Measurements from ENCODE around the gene DPEP1.
"Not testable (repeated sequence)": the region's sequence is repeated elsewhere in the genome, so short reads cannot be mapped to it uniquely, and the experiment has no call there.

Gene DPEP1

DNA sequence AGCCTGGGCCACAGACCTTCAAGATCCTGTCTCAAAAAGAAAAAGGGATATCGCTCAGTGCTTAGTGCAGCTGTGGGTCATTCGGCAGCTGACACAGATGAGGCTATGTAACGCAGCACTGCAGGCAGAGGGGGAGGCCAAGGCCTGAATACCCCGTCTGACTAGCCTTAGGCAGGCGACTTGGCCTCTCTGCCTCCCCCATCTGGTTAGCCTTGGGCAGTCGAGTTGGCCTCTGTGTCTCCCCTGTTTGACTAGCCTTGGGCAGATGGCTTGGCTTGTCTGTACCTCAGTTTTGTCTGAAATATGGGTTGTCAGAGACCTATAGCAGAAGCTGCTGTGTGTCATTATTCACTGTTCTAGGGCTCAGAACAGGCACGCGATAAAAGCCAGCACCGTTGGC lies 54.2 kb downstream of the DPEP1 start:
- Histone ChIP-seq H3K4me2 (ENCODE audit: low read length) (no peak overlapping the region), H3K4me3 (ENCODE audit: low read length) (no peak overlapping the region), H3K9ac (ENCODE audit: low read depth, low read length) (no peak overlapping the region), H3K27me3 (ENCODE audit: control insufficient read depth, insufficient read depth, low read length) (no peaks in the 10 kb centered on the region), H3K36me3 (ENCODE audit: insufficient read depth, low read length) (peaks cover 10% of the 10 kb centered on the region), H3K9me3 (replicated peaks; ENCODE audit: low read length) (no peaks in the 10 kb centered on the region), H3K4me1 (ENCODE audit: control insufficient read depth, insufficient read depth, low read length) (peaks cover 5% of the 10 kb centered on the region)

DNA sequence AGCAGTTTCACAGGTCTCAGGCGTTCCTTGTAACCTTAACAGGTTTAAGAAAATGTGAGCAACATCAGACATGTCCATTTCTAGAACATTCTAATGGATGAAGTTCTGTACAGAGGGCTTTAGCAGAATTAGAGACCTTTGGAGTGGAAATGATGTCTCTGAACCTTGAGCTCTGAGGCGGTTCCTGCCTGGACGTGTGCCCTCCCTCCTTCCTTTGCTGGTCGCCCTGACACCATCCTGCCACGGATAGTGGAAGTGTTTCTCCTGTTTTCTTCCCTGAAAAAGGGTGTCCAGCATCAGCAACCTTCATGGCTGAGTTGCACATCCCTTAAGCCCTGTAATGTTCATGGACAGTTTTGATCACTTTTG lies 55.3 kb downstream of the DPEP1 start:
- H3K9me3 ChIP-seq (replicated peaks; ENCODE audit: low read length) = no peaks in the 10 kb centered on the region
- no peaks in the 10 kb centered on the region for H3K27me3 ChIP-seq (ENCODE audit: control insufficient read depth, insufficient read depth, low read length)
- H3K36me3 ChIP-seq (ENCODE audit: insufficient read depth, low read length) = peaks cover 5% of the 10 kb centered on the region
- H3K9ac ChIP-seq (ENCODE audit: low read depth, low read length) = no peak overlapping the region
- no peak overlapping the region for H3K4me2 ChIP-seq (ENCODE audit: low read length)
- no peak overlapping the region for H3K4me3 ChIP-seq (ENCODE audit: low read length)
- peaks cover 5% of the 10 kb centered on the region for H3K4me1 ChIP-seq (ENCODE audit: control insufficient read depth, insufficient read depth, low read length)

DNA sequence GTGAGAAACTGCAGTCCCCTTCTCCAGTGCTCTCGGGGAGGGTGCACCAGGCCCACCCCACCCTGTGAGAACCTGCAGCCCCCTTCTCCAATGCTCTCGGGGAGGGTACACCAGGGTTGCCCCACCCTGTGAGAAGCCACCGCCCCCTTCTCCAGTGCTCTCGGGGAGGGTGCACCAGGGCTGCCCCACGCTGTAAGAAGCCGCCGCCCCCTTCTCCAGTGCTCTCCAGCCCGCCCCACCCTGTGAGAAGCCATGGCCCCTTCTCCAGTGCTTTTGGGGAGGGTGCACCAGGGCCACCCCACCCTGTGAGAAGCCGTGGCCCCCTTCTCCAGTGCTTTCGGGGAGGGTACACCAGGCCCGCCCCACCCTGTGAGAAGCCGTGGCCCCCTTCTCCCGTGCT lies 56.3 kb downstream of the DPEP1 start:
- Histone ChIP-seq H3K4me3 (ENCODE audit: low read length) (no peak overlapping the region), H3K27me3 (ENCODE audit: control insufficient read depth, insufficient read depth, low read length) (no peaks in the 10 kb centered on the region), H3K9ac (ENCODE audit: low read depth, low read length) (no peak overlapping the region), H3K4me1 (ENCODE audit: control insufficient read depth, insufficient read depth, low read length) (peaks cover 5% of the 10 kb centered on the region), H3K9me3 (replicated peaks; ENCODE audit: low read length) (no peaks in the 10 kb centered on the region), H3K4me2 (ENCODE audit: low read length) (no peak overlapping the region), H3K36me3 (ENCODE audit: insufficient read depth, low read length) (no peaks in the 10 kb centered on the region)

DNA sequence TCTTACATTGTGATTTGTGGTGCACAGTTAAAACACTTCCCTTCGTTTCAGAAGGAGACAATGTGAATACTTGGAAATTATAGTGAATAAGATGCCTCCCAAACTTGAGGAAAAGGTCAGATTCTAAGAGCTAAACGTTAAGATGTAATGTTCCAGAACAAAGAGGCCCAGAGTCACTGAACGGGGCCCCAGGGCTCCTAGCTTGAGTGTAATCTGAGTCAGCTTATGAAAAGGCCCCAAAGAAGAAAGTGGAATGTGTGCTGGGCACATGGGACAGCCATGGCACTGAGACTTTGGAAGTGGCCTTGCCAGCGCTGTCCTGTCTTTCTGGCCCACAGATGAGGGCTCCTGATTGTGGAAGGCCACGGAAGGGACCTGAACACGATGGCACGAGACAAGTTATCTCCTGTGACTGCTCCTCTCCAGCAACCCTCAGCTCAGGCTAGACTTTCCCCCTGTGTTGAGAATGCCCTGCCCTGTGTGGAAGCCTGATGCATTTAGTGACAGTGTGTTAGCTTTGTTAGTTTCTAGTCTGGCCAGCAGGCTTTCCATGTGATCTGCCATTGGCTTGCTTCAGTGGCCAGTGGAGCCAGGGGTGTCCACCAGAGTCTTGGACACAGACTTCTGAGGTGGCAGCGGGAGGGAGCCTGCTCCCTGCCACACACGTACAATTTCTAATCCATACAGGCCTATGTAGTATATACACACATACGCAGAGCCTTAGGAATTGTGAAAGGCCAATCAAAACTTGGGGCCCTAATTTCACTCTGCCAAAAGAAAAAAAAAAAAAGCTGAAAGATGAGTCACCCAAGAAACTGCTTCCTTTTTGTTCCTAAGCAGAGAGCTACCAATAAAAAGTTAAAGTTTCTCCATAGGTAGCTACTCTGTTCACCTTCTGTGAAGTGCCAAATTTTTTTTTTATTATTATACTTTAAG lies 57.3 kb downstream of the DPEP1 start:
- Histone ChIP-seq H3K4me2 (ENCODE audit: low read length) (no peak overlapping the region), H3K9ac (ENCODE audit: low read depth, low read length) (no peak overlapping the region), H3K27me3 (ENCODE audit: control insufficient read depth, insufficient read depth, low read length) (no peaks in the 10 kb centered on the region), H3K4me1 (ENCODE audit: control insufficient read depth, insufficient read depth, low read length) (peaks cover 5% of the 10 kb centered on the region), H3K36me3 (ENCODE audit: insufficient read depth, low read length) (no peaks in the 10 kb centered on the region), H3K9me3 (replicated peaks; ENCODE audit: low read length) (no peaks in the 10 kb centered on the region), H3K4me3 (ENCODE audit: low read length) (no peak overlapping the region)

DNA sequence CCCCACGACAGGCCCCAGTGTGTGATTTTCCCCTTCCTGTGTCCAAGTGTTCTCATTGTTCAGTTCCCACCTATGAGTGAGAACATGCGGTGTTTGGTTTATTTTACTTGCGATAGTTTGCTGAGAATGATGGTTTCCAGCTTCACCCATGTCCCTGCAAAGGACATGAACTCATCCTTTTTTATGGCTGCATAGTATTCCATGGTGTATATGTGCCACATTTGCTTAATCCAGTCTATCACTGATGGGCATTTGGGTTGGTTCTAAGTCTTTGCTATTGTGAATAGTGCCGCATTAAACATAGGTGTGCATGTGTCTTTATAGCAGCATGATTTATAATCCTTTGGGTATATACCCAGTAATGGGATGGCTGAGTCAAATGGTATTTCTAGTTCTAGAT lies 58.1 kb downstream of the DPEP1 start:
- H3K9me3 ChIP-seq (replicated peaks; ENCODE audit: low read length); H3K4me3 ChIP-seq (ENCODE audit: low read length); H3K4me1 ChIP-seq (ENCODE audit: control insufficient read depth, insufficient read depth, low read length); H3K36me3 ChIP-seq (ENCODE audit: insufficient read depth, low read length); H3K27me3 ChIP-seq (ENCODE audit: control insufficient read depth, insufficient read depth, low read length); H3K9ac ChIP-seq (ENCODE audit: low read depth, low read length); H3K4me2 ChIP-seq (ENCODE audit: low read length): not testable (repeated sequence)

DNA sequence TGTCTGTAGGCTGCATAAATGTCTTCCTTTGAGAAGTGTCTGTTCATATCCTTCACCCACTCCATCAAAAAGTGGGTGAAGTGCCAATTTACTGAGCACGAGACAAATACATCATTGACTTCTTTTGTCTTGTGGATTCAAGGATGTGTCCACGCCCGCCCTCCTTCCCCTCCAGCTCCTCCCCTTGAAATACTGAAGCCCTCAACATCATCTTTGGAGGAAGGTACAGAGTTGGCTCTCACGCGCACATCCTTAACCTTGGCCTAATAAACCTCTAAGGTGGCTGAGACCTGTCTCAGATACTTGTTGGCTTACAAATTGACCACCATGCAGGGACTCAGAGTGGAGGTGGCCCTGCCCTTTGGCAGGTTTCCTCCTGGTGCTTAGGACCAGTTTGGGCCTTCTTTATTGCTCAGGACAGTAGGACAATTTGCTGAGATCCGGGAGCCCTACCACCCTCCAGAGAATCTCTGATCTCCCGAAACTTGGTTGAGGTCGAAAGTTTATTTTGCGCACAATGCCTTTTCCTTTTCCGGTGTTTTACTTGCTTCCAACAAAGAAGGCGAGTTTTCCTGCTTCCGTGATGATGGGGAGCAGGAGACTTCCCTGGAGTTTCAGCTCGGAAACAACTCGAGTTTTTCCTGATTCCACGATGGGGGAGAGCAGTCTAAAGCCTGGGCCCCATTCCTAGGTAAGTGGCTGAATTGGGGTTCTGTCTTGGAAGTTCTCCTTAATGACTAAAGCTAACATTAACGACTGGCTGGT lies 58.9 kb downstream of the DPEP1 start:
- Histone ChIP-seq H3K27me3 (ENCODE audit: control insufficient read depth, insufficient read depth, low read length) (no peaks in the 10 kb centered on the region), H3K4me1 (ENCODE audit: control insufficient read depth, insufficient read depth, low read length) (peaks cover 5% of the 10 kb centered on the region), H3K9me3 (replicated peaks; ENCODE audit: low read length) (no peaks in the 10 kb centered on the region), H3K4me2 (ENCODE audit: low read length) (no peak overlapping the region), H3K36me3 (ENCODE audit: insufficient read depth, low read length) (no peaks in the 10 kb centered on the region), H3K9ac (ENCODE audit: low read depth, low read length) (no peak overlapping the region), H3K4me3 (ENCODE audit: low read length) (no peak overlapping the region)

DNA sequence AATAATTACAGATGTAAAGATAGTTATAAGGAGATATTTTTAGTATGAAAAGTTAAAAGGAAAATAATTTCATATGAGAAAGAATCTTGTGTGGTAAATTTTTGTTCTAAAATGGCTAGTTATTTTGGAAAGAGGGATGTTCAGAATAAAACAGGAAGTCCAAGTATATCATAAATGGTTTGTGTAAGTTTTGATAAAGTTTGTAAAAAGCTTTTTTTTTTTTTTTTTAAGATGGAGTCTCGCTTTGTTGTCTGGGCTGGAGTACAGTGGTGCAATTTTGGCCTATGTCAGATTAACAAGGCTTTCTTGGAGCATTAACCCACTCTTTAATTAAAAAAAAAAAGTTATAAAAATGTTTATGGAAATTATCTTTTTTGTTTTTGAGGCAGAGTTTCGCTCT lies 64.8 kb downstream of the DPEP1 start:
- peaks cover 2% of the 10 kb centered on the region for H3K36me3 ChIP-seq (ENCODE audit: insufficient read depth, low read length)
- no peak overlapping the region for H3K4me2 ChIP-seq (ENCODE audit: low read length)
- H3K9ac ChIP-seq (ENCODE audit: low read depth, low read length) = no peak overlapping the region
- no peaks in the 10 kb centered on the region for H3K27me3 ChIP-seq (ENCODE audit: control insufficient read depth, insufficient read depth, low read length)
- H3K9me3 ChIP-seq (replicated peaks; ENCODE audit: low read length) = no peaks in the 10 kb centered on the region
- no peak overlapping the region for H3K4me3 ChIP-seq (ENCODE audit: low read length)
- no peaks in the 10 kb centered on the region for H3K4me1 ChIP-seq (ENCODE audit: control insufficient read depth, insufficient read depth, low read length)

DNA sequence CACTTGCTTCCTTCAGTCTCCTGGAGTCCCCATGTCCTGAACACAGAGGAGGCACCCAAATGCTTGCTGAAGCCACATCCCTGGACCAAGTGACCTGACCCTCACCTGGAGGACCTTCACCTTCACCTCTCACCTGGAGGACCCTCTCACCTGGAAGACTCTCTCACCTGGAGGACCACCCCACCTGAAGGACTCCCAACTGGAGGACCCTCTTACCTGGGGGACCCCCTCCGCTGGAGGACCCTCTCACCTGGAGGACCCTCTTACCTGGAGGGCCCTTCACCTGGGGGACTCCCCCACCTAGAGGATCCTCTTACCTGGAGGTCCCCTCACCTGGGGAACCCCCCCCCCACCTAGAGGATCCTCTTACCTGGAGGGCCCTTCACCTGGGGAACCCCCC lies 72.5 kb downstream of the DPEP1 start:
- H3K4me3 ChIP-seq (ENCODE audit: low read length) = no peak overlapping the region
- H3K4me2 ChIP-seq (ENCODE audit: low read length) = peak overlapping the region; percentile 99
- no peaks in the 10 kb centered on the region for H3K9me3 ChIP-seq (replicated peaks; ENCODE audit: low read length)
- H3K27me3 ChIP-seq (ENCODE audit: control insufficient read depth, insufficient read depth, low read length) = no peaks in the 10 kb centered on the region
- no peak overlapping the region for H3K9ac ChIP-seq (ENCODE audit: low read depth, low read length)
- peaks cover 19% of the 10 kb centered on the region for H3K36me3 ChIP-seq (ENCODE audit: insufficient read depth, low read length)
- peaks cover 8% of the 10 kb centered on the region for H3K4me1 ChIP-seq (ENCODE audit: control insufficient read depth, insufficient read depth, low read length)

DNA sequence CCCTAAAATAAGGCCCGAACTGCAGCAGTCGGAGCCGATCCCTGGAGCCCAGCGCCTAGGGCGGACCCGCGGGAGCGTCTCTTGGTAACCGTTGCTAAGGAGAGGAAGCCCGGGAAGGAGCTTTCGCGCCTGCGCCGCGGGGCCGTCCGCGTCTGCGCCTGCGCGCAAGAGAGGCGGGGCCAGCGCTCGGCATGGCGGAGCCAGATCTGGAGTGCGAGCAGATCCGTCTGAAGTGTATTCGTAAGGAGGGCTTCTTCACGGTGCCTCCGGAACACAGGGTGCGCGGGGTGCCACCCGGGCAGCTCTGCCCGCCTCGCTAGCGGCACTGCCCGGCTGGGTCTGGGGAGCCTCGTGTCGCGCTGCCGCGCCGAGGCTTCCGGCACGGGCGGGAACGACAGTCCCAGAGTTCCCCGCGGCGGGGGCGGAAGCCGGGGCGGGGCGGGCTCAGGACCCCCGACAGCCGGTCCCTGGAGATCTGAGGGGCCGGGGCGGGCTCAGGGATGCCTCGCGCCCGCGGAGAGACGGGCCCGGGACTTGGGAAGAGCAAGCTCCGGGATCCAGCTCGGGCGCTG lies 73.2 kb downstream of the DPEP1 start, which contains the start of gene CDK10:
Gene CDK10, plus strand, starts transcription at position 170 of the 572 bp plus-strand sequence. Its CDS starts 22 bp downstream, at position 192.
- H3K36me3 ChIP-seq (ENCODE audit: insufficient read depth, low read length) = peaks cover 23% of the 10 kb centered on the region
- peak within 1 kb of the TSS; percentile 99 for H3K4me2 ChIP-seq (ENCODE audit: low read length)
- no peaks in the 10 kb centered on the region for H3K9me3 ChIP-seq (replicated peaks; ENCODE audit: low read length)
- H3K27me3 ChIP-seq (ENCODE audit: control insufficient read depth, insufficient read depth, low read length) = no peaks in the 10 kb centered on the region
- H3K4me3 ChIP-seq (ENCODE audit: low read length) = peak within 1 kb of the TSS; percentile 92
- peaks cover 8% of the 10 kb centered on the region for H3K4me1 ChIP-seq (ENCODE audit: control insufficient read depth, insufficient read depth, low read length)
- peak within 1 kb of the TSS; percentile 85 for H3K9ac ChIP-seq (ENCODE audit: low read depth, low read length)

DNA sequence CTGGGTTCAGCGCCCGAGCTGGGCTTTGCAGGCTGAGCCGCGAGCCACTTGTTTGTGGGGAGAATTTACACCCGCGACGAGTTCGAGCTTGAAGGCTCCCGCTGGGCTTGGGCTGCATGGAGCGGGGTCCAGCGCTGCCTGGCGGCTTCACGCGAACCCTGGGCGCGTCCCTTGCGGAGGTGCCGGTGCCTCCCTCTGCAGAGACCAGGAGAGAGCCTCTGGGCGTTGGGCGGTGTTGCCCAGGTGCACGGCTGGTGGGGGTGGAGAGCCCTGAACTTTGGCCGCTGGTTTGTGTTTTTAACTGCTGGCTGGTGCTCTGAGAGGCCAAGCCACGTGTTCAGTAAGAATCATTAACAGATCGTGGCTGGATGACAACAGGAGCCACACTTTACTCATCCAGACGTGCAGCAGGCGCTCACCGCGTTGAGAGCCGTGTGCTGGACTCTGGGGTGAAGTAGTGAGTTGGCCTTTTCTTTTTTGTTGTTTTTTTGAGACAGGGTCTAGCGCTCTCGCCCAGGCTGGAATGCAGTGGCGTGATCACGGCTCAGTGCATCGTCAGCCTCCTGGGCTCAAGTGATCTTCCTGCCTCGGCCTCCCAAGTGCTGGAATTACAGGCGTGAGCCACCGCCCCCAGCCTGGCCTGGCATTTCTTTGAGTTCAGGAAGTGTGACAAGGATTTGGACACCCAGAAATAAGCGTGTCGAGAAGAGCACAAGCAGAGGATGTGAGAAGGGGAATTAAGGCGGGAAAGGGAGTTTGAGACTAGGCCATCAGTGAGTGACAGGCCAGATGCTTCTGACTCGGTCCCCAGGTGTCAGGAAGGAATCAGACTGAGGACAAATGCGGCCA lies 73.9 kb downstream of the DPEP1 start:
- Histone ChIP-seq H3K27me3 (ENCODE audit: control insufficient read depth, insufficient read depth, low read length) (no peaks in the 10 kb centered on the region), H3K9me3 (replicated peaks; ENCODE audit: low read length) (no peaks in the 10 kb centered on the region), H3K4me3 (ENCODE audit: low read length) (peak overlapping the region; percentile 92), H3K4me2 (ENCODE audit: low read length) (peak overlapping the region; percentile 99), H3K9ac (ENCODE audit: low read depth, low read length) (peak overlapping the region; percentile 85), H3K4me1 (ENCODE audit: control insufficient read depth, insufficient read depth, low read length) (peaks cover 8% of the 10 kb centered on the region), H3K36me3 (ENCODE audit: insufficient read depth, low read length) (peaks cover 28% of the 10 kb centered on the region)
